GM13977 (cell line): ENCODE data around the gene KCNQ1.

Source experiments
- DNase-seq: peaks from one replicate; pipeline ENCODE4 v3.0.0; 2012; ENCODE audit warnings: low spot score
- in situ Hi-C: fragments of 300-500 bp; cut with MboI; formaldehyde crosslinking; loops from one replicate; pipeline ENCODE4 v1.12.0; 2022; ENCODE audit warnings: low sequenced_read_pairs, low pct_unique_long_range_greater_than_20kb, mixed read lengths, inconsistent platforms; ENCODE audit not compliant: unreplicated experiment
- TF ChIP-seq, protein P1 (sequence below): IDR thresholded peaks from 2 replicates; pipeline ENCODE4 v1.5.1; 2012; ENCODE audit warnings: mild to moderate bottlenecking, control low read depth; ENCODE audit not compliant: insufficient read depth; ENCODE audit errors: extremely low read depth, missing control alignments

The KCNQ1 gene

DNA sequence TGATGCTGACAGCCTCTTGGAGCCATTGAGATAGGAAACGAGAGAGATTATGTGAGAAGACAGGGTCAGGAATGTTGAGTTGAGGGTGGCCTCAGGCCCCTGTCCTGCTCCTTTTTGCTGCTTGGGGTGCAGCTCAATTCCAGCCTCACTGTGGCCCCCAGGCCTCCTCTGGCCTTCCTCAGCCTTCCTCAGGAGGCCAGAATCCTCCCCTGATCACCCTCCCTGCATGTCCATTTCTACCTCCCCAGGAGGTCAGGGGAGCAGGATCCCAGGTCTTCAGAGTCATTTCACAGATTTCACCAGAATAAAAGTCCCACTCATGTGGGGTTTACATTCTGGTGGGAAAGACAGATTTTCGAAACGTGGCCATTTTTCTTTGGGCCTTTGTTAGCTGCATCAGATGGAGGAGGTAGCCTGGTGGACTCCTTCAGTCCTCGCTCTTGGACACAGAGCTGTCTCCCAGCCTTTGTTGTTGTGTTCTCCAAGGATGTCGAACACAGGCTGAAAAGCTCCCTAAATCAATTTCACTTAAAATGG lies 257.2 kb downstream of the KCNQ1 start:
- TF ChIP-seq, protein P1, sequence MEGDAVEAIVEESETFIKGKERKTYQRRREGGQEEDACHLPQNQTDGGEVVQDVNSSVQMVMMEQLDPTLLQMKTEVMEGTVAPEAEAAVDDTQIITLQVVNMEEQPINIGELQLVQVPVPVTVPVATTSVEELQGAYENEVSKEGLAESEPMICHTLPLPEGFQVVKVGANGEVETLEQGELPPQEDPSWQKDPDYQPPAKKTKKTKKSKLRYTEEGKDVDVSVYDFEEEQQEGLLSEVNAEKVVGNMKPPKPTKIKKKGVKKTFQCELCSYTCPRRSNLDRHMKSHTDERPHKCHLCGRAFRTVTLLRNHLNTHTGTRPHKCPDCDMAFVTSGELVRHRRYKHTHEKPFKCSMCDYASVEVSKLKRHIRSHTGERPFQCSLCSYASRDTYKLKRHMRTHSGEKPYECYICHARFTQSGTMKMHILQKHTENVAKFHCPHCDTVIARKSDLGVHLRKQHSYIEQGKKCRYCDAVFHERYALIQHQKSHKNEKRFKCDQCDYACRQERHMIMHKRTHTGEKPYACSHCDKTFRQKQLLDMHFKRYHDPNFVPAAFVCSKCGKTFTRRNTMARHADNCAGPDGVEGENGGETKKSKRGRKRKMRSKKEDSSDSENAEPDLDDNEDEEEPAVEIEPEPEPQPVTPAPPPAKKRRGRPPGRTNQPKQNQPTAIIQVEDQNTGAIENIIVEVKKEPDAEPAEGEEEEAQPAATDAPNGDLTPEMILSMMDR = no peak
- no peak for DNase-seq
- in situ Hi-C loops = no loop called here

DNA sequence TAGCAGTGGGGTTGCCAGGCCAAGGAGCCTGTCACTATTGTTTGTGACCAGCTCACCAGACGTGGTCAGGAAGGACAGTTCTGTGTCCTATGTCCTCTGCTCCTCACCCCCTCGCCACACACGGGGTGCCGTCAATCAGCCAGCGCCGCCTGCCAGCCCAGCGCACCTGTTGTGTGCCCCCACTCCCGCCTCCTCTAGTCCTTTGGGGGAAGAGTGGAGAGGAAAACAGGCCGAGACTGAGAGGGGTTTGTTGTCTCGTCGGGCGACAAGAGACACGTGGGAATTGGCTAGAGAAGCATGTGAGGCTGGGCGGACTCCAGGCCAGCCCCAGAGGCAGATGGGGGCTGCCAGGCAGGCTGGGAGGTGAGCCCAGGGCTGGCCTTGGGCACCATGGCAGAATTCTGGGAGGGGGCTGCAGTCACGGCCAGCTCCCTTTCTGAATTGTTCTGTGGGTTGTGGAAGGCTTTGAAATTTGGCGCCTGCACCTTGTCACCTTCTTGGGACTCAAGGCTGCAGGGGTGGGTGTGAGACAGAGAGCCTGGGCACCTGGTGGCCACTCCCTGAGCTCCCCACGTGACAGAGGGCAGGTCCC lies 258.1 kb downstream of the KCNQ1 start:
- TF ChIP-seq, protein P1 = no peak
- in situ Hi-C loops = no loop called here
- no peak for DNase-seq

DNA sequence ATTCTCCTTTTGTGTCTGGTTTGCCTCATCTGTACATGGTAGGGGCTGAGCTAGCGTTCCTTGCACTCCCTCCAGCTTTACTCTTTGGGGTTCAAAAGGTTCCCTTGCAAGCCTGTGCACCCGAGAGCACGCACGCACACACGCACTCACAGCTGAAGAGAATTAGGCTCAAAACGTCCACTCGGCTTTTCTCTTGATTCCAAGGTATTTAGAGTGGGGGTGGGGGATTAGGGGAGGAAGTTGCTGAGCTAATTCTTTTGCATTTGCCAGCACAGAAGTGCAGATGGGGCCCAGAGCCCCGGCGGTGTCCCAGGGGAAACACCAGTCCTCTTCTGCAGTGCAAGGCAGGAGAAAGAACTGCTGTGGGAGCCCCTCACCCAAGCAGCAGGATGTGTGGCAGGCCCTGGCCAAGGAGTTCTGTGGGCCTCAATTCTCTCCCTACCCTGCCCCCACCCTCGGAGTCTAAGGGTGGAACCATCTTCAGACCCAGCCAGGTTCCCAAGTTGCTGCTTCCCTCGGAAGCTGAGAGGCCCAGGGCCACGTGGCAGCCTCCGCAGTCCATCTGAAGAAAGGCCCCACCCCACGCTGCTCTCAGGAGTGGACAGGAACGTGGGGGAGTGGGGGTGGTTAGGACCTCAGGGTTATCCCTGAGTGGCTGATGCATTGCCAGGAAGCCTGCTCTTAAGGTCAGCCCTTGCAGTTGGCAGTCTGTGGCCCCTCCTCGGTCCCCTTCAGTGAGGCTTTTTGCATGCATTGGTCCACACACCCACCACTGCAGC lies 258.7 kb downstream of the KCNQ1 start:
- in situ Hi-C loops = no loop called here
- no peak for DNase-seq
- TF ChIP-seq, protein P1 = no peak

DNA sequence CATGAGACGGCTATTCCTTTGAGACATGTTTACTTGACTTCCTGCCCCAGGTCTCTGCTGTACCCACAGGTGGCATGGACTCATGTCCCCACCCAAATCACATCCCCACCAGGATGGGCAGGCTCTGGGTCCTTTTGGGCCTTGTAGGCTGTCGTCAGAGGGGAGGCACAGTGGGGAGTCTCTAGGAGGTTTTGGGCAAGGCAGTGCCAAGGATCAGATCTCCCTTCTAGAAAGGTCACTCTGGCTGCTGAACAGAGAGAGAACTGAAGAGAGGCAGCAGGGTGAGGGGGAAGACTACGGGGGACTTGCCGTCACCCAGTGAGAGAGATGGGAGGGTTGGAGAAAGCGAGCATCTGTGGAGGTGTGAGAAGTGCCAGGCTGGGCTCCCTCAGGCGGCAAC lies 259.5 kb downstream of the KCNQ1 start:
- in situ Hi-C loops = no loop called here

DNA sequence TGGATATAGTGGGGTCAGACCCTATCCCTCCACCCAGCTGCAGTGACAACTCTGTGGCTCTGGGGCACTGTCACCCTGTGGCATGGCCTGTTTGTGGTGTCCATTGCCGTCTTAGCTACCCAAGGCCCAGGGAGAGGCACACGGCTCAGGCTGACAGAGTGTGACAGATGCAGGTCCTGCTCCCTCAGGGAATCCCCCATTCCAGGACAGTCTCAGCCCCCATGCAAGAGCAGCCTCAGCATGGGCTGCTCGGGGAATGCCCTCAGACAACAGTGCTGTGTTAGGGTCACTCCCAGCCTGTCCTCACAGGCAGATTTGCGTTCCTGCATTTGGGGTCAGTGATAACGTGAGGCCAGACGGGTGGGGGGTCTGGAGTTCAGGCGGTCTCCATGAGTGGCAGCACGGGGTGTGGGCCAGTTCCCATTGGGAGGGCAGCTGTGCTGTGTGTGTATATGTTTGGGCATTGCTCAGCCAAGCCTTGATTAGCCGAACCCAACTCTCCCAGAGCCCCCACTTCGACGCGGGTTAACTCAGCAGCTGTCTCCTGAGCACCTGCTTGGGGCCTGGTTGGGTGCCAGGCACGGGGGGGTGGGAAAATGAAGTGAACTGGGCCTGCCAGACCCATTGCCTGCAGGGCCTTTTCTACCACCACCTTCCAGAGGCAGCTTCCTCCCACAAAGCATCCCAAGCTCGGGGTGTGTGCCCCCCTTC lies 260.2 kb downstream of the KCNQ1 start:
- no peak for DNase-seq
- in situ Hi-C loops = no loop called here
- TF ChIP-seq, protein P1 = no peak

More for the DNA sequence above, 259.5 kb downstream of the KCNQ1 start:
- no peak for DNase-seq
- TF ChIP-seq, protein P1 = no peak

DNA sequence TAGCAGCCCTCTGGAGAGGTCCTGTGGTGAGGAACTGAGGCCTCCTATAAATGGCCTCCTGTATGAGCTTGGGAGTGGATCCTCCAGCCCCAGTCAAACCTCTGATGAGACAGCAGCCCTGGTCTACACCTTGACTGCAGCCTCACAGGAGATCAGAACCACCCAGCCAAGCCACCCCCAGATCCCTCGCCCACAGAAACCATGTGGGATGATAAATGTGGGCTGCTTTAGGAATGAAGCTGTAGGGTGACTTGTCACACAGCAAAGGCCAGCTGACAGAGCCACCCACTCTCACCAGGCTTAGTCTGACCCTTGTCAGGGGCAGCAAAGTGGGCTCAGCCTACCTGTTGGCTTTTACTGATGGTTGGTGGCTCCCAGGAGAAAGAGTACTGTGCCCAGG lies 261.5 kb downstream of the KCNQ1 start:
- in situ Hi-C loops = no loop called here
- no peak for DNase-seq
- TF ChIP-seq, protein P1 = no peak
